Stimulated activated CD4-positive, alpha-beta T cell treated with anti-CD3 and anti-CD28 coated beads, Interleukin-1b, Interleukin-23, amount 100 ng/mL, for 1 hour (primary cell): ENCODE results near the gene MARS1.

Experiments
- DNase-seq, 2 donors: peaks; one replicate each; pipeline ENCODE4 v3.0.0-alpha.2; 2020; ENCODE audit warnings: low read depth in 2 of 2

Gene MARS1

GRCh38 chr12:57458665-57459054, 29.2 kb upstream of the MARS1 start:
- no peak for DNase-seq

DNA sequence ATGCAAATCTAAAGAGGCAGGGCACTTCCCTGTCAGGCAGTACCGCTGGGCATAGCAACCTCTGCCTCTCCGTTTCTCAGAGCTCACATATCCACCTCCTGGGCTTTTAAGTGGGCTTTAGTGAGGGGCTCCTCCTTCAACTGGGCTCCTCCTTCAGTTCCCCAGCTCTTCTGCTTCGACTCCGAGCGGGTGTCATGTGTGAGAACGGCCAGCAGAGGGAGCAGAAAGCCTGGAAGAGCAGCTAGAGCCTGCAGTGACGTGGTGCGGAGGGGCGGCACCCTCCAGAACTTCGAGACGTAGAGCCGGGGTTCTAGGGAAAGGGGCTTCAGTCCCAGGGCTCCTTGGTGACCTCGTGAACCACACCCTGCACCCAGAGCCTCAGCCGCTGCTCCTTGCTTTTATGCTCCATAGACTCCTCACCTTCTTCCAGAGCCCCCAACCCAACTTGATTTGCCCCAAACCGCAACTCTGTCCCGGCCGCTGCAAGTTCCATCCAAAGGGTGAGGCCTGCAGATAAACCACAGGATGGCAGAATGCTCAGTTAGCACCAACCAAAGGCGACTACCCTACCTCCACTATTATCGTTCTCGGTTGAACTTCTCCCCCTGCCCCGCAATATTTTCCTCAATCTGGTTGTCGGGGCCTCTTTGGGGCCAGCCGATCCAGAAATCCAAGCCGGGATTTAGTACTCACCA, 28.7 kb upstream of the MARS1 start:
- DNase-seq = peak; percentile 79 to 88

GRCh38 chr12:57459750-57460467, 28.0 kb upstream of the MARS1 start, which contains the start of gene GLI1:
TSS of gene GLI1 (plus strand) at chr12:57459785. CDS start at chr12:57463692, 3,907 bp downstream.
- no peak for DNase-seq

GRCh38 chr12:57460468-57460784, 27.4 kb upstream of the MARS1 start:
- DNase-seq = no peak

- DNase-seq = no peak
These were observed 27.0 kb upstream of the MARS1 start for GRCh38 chr12:57460841-57461275.

- no peak for DNase-seq
These were observed 26.5 kb upstream of the MARS1 start for GRCh38 chr12:57461276-57461916.

DNA sequence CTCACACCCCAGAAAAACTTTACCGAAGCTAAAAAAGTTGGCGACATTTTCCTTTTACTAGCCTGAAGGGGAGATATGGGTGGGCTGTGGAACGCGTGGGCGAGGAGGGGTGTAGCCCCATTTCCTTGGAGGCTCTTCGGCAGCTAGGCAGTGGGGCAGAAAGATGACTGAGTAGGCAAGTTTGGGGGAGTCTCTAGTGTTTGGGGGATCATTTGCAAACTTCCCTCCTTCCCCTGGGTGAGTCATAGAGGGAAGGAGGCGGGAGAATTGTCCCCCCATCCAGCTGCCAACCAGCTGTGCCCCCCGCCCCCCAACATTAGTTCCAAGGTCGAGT, 26.0 kb upstream of the MARS1 start:
- no peak for DNase-seq

GRCh38 chr12:57462251-57462911, 25.5 kb upstream of the MARS1 start:
- DNase-seq = peak; percentile 74 to 79

GRCh38 chr12:57462912-57463253, 25.0 kb upstream of the MARS1 start:
- DNase-seq = no peak

GRCh38 chr12:57464569-57464968, 23.3 kb upstream of the MARS1 start:
- no peak for DNase-seq

DNA sequence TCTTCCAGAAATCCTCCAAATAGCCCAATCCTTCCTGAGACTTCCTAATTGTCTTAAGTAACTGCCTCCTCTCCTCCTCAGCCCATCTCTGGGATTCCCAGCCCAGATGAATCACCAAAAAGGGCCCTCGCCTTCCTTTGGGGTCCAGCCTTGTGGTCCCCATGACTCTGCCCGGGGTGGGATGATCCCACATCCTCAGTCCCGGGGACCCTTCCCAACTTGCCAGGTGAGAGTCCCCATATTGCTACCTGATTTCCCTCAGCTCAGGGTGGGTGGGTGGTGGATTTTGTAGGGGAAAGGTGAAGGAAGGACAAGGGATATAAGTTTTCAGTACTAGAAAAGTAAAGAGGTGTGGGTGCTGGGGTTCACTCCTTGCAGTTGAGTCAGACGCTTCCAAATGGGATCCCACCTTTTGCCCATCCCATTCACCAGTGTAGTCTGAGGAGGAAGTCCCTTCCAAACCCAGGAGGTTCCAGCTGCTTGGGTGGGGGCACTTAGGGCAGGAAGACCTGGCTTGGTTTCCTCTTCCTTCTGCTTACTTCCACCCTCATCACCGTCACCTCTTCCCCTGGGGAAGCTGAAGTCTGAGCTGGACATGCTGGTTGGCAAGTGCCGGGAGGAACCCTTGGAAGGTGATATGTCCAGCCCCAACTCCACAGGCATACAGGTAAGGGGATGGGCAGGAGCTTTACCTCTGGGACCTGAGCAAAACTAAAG, 22.7 kb upstream of the MARS1 start:
- no peak for DNase-seq

- no peak for DNase-seq
These were observed 21.9 kb upstream of the MARS1 start for GRCh38 chr12:57465747-57466505.

GRCh38 chr12:57467212-57467874, 20.5 kb upstream of the MARS1 start:
- DNase-seq = no peak

DNA sequence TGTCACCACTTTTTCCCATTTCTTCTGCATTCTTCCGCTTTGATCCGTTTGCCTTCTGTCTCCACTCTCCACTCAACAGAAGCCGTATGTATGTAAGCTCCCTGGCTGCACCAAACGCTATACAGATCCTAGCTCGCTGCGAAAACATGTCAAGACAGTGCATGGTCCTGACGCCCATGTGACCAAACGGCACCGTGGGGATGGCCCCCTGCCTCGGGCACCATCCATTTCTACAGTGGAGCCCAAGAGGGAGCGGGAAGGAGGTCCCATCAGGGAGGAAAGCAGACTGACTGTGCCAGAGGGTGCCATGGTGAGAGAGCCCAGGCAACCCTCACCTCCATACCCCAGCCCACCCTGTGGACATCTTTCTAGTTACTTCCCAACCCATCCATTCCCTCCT, 20.0 kb upstream of the MARS1 start:
- no peak for DNase-seq

GRCh38 chr12:57469296-57470164, 18.3 kb upstream of the MARS1 start:
- DNase-seq = no peak

GRCh38 chr12:57470286-57470969, 17.4 kb upstream of the MARS1 start:
- DNase-seq = no peak

DNA sequence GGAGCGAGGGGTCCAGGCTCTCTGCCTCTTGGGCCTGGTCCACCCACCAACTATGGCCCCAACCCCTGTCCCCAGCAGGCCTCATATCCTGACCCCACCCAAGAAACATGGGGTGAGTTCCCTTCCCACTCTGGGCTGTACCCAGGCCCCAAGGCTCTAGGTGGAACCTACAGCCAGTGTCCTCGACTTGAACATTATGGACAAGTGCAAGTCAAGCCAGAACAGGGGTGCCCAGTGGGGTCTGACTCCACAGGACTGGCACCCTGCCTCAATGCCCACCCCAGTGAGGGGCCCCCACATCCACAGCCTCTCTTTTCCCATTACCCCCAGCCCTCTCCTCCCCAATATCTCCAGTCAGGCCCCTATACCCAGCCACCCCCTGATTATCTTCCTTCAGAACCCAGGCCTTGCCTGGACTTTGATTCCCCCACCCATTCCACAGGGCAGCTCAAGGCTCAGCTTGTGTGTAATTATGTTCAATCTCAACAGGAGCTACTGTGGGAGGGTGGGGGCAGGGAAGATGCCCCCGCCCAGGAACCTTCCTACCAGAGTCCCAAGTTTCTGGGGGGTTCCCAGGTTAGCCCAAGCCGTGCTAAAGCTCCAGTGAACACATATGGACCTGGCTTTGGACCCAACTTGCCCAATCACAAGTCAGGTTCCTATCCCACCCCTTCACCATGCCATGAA, 16.8 kb upstream of the MARS1 start:
- DNase-seq = no peak

DNA sequence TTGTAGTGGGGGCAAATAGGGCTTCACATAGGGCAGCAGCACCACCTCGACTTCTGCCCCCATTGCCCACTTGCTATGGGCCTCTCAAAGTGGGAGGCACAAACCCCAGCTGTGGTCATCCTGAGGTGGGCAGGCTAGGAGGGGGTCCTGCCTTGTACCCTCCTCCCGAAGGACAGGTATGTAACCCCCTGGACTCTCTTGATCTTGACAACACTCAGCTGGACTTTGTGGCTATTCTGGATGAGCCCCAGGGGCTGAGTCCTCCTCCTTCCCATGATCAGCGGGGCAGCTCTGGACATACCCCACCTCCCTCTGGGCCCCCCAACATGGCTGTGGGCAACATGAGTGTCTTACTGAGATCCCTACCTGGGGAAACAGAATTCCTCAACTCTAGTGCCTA, 16.2 kb upstream of the MARS1 start:
- no peak for DNase-seq

DNA sequence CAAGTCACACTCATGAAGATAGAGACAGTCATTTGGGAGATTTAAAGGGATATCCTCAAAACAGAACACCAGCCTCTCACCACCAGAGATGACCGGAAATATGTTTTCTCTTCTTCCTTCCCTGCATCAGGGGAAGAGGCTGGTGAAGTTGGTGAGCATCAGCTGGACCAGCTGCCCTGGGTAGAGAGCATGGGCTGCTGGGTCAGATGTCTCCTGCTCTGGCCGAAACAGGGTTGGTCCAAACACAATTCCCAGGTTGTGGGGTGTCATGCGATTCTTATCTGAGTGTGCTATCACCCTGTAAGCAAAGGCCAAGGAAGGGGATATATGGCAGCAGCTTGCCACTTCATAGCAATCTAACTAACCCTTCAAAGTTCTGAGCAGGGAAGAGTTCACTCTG, 15.5 kb upstream of the MARS1 start:
- DNase-seq = no peak
